HFFc6 (cell line): ENCODE measurements around the gene SARDH. TPM values are rescaled to one million over a fixed set of nuclear protein-coding genes. Genes with fewer than 3 reads are reported as not detected.

Experiments
- DNase-seq: peaks from one replicate; pipeline ENCODE4 v3.0.0-alpha.2; 2018
- H3K27ac Mint-ChIP-seq: 2 replicates; pipeline ENCODE4 v1.8.0; 2020; ENCODE audit warnings: mild to moderate bottlenecking, mixed read lengths
- H3K27me3 Mint-ChIP-seq: 2 replicates; pipeline ENCODE4 v1.8.0; 2021; ENCODE audit warnings: mild to moderate bottlenecking, moderate library complexity, mixed read lengths; ENCODE audit not compliant: insufficient read depth
- H3K36me3 Mint-ChIP-seq: 2 replicates; pipeline ENCODE4 v1.8.0; 2021; ENCODE audit warnings: low read depth, mixed read lengths
- H3K4me1 Mint-ChIP-seq: 2 replicates; pipeline ENCODE4 v1.8.0; 2020; ENCODE audit warnings: low read depth, mixed read lengths
- H3K4me3 Mint-ChIP-seq: 2 replicates; pipeline ENCODE4 v1.8.0; 2020; ENCODE audit warnings: mild to moderate bottlenecking, moderate library complexity, mixed read lengths
- H3K9me3 Mint-ChIP-seq: 2 replicates; pipeline ENCODE4 v1.8.0; 2020; ENCODE audit warnings: mild to moderate bottlenecking, mixed read lengths
- total RNA-seq, 6 experiments: library from RNA; stranded (reverse); fragmentation: NEBNext Ultra II Directional; extraction: Animal tissue kit (Norgen Biotek cat#: 25700); gene quantifications; 2 replicates in 1 of 6; 3 replicates in 5 of 6; pipeline ENCODE4 v1.2.3, GENCODE V29; 2021
- TF ChIP-seq, protein P1 (sequence below): fragments of 200-600 bp; sonication (generic); IDR thresholded peaks from 2 replicates; pipeline ENCODE4 v1.5.0; 2021; ENCODE audit warnings: antibody characterized with exemption, mild to moderate bottlenecking

Gene SARDH
- total RNA-seq, 6 experiments from 2014 or later, result 0.24 to 5.1 (median 4.1) TPM

DNA sequence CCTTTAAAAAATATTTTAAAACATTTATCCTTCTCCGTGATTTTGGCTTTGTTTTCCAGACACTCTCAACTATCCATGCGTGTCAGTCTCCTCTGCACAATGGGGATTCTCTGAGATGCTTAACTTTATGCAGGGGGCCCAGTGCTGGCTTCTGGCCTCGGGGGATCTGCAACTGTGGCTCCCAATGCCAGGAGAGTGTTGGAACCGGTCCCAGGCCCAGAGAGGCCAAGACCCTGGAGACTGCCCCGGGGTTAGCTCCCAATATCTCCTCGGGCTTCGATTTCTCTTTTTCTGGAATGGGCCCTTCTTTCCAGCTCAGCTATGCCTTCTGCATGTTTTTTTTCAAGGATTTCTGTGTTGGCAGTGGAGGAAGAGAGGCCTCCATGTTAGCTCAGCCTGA, 20.1 kb upstream of the SARDH start:
- peaks cover 8% of the 10 kb centered on the region; the same call in 1 of the 2 replicates for H3K36me3 Mint-ChIP-seq
- peaks cover 6% of the 10 kb centered on the region; the same call in 1 of the 2 replicates for H3K4me1 Mint-ChIP-seq
- no peak overlapping the region for H3K27ac Mint-ChIP-seq
- TF ChIP-seq, protein P1, sequence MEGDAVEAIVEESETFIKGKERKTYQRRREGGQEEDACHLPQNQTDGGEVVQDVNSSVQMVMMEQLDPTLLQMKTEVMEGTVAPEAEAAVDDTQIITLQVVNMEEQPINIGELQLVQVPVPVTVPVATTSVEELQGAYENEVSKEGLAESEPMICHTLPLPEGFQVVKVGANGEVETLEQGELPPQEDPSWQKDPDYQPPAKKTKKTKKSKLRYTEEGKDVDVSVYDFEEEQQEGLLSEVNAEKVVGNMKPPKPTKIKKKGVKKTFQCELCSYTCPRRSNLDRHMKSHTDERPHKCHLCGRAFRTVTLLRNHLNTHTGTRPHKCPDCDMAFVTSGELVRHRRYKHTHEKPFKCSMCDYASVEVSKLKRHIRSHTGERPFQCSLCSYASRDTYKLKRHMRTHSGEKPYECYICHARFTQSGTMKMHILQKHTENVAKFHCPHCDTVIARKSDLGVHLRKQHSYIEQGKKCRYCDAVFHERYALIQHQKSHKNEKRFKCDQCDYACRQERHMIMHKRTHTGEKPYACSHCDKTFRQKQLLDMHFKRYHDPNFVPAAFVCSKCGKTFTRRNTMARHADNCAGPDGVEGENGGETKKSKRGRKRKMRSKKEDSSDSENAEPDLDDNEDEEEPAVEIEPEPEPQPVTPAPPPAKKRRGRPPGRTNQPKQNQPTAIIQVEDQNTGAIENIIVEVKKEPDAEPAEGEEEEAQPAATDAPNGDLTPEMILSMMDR, result no peak
- DNase-seq, result no peak
- no peak overlapping the region for H3K4me3 Mint-ChIP-seq
- no peaks in the 10 kb centered on the region for H3K9me3 Mint-ChIP-seq
- H3K27me3 Mint-ChIP-seq, result peaks cover 5% of the 10 kb centered on the region

DNA sequence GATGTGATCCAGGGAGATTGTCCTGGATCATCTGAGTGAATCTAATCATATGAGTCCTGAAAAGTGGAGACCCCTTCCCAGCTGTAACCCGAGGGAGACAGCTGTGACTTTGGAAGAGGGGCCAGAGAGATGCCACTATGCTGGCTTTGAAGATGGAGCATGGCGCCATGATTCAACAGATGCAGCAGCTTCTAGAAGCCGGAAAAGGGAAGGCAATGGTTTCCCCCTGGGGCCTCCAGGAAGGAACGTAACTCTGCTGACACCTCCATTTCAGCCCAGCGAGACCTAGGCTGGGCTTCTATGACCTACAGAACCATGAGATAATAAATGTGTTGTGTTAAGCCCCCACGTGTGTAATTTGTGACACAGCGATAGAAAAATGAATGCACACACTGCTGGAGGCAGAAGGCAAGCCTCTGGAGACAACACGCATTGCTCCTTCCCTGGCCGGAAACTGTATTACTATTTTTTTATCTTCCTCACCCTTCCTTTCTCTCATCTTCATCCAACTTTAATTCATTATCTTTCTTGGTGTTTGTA, 16.6 kb upstream of the SARDH start:
- Mint-ChIP-seq H3K36me3 (peaks cover 8% of the 10 kb centered on the region; the same call in 1 of the 2 replicates), H3K27me3 (peaks cover 10% of the 10 kb centered on the region), H3K27ac (no peak overlapping the region), H3K9me3 (0 out of 2 replicates have a peak, but pooled peaks cover 4% of the 10 kb centered on the region), H3K4me1 (peaks cover 6% of the 10 kb centered on the region; the same call in 1 of the 2 replicates), H3K4me3 (no peak overlapping the region)
- TF ChIP-seq, protein P1, result no peak
- no peak for DNase-seq

DNA sequence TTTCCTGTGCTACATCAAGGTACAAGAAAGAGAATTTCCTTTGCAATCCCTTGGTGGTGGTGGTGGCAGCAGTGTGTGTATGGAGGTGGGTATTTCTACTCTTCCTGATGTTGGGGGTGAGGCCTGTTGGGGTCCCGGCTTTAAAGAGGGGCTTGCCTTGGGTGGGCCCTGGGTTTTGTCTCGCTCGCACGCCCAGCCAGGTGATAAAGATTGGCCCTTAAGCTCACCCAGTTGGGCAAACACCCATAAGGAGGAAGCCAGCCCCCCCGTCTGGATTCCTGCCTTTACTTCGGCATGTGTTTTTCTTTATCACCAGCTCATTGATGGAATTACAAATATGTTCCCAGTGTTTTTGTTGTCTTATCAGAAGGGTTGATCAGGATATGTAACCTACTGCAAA, 16.0 kb upstream of the SARDH start:
- DNase-seq, result no peak
- Mint-ChIP-seq H3K27ac (no peak overlapping the region), H3K9me3 (0 out of 2 replicates have a peak, but pooled peaks cover 4% of the 10 kb centered on the region), H3K27me3 (peaks cover 10% of the 10 kb centered on the region), H3K36me3 (peaks cover 8% of the 10 kb centered on the region; the same call in 1 of the 2 replicates), H3K4me1 (peaks cover 6% of the 10 kb centered on the region; the same call in 1 of the 2 replicates), H3K4me3 (no peak overlapping the region)
- TF ChIP-seq, protein P1, result no peak

DNA sequence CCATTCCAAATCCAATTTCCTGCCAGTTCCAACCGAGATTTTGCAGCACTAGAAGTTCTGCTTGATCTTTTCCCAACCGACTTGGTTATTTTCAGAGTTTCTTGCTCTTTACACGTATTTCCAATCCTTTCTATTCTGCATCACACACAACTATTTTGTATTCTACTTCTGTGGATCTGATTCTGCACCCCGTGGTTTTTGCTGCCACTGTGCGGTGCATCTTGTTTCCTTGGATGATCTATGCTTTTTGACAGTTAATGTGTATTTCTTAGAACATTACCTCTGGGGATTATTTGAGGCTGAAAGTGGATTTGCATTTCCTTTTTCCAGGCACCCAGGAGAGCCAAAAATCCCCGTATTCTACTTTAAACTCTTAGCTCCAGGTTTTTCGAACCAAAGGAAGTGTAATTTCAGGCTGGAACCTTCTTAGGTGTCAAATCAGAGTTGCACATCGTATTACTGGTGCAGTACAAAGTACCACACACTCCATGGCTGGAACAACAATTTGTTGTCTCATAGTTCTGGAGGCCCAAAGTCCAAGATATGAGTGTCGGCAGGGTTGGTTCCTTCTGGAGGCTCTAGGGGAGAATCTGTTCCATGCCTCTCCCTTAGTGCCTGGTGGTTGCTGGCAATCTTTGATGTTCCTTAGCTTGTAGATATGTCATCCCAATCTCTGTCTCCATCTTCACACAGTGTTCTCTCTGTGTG, 14.7 kb upstream of the SARDH start:
- peaks cover 10% of the 10 kb centered on the region for H3K27me3 Mint-ChIP-seq
- no peak overlapping the region for H3K4me3 Mint-ChIP-seq
- no peak overlapping the region for H3K27ac Mint-ChIP-seq
- peaks cover 8% of the 10 kb centered on the region; the same call in 1 of the 2 replicates for H3K36me3 Mint-ChIP-seq
- DNase-seq, result no peak
- TF ChIP-seq, protein P1, result no peak
- 0 out of 2 replicates have a peak, but pooled peaks cover 4% of the 10 kb centered on the region for H3K9me3 Mint-ChIP-seq
- H3K4me1 Mint-ChIP-seq, result peaks cover 6% of the 10 kb centered on the region; the same call in 1 of the 2 replicates

DNA sequence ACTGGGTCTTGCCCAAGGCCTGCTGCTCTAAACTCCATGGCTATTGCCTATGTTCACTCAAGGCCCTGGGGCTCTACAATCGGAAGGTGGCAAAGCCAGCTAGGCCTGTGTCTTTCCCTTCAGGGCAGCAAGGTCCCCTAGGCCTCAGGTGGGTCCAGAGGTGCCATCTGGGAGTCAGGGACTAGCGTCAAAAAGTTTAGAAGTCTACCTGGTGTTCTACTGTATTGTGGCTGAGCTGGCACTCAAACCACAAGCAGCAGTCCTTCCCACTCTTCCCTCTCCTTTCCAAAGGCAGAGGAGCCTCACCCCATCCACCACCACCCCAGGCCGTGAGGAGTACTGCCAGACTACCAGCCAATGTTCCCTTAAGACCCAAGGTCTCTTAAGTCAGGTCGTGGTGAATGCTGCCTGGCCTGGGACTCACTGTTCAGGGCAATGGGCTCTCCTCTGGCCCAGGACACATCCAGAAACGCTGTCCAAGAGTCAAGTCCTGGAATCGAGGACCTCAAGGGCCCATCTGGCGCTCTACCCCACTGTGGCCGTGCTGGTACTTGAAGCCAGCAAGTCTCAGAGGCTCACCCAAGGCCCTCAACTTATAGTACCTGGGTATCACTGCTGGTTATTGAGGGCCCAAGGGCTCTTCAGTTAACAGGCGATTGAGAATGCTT, 13.0 kb upstream of the SARDH start:
- Mint-ChIP-seq H3K4me3 (no peak overlapping the region), H3K36me3 (peaks cover 8% of the 10 kb centered on the region; the same call in 1 of the 2 replicates), H3K4me1 (peaks cover 6% of the 10 kb centered on the region; the same call in 1 of the 2 replicates), H3K27me3 (peaks cover 14% of the 10 kb centered on the region), H3K9me3 (0 out of 2 replicates have a peak, but pooled peaks cover 4% of the 10 kb centered on the region), H3K27ac (no peak overlapping the region)
- TF ChIP-seq, protein P1, result no peak
- DNase-seq, result no peak
